Measurements from ENCODE around the gene TXNIP. TPM values are rescaled to one million over a fixed set of nuclear protein-coding genes. Genes with fewer than 3 reads are reported as not detected.

TXNIP gene
- total RNA-seq, 1 experiment from 2014 or later = 27.3 TPM

DNA sequence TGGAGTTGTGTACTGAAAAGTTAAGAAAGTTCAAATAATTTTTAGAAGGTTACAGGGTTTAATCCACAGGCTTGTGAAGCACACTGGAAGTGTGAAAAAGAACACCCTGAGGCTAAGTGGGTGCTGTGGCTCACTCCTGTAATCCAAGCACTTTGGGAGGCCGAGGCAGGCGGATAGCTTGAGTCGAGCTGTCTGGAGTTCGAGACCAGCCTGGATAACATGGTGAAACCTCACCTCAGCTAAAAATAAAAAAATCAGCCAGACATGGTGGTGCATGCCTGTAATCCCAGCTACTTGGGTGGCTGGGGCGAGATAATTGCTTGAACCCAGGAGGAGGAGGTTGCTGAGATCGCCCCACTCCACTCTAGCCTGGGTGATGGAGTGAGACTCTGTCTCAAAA is 9.8 kb downstream of the TXNIP start:
- no peak overlapping the region for H3K27ac ChIP-seq (ENCODE audit: low read depth, low read length, poor library complexity, severe bottlenecking)
- TF ChIP-seq, protein P1, sequence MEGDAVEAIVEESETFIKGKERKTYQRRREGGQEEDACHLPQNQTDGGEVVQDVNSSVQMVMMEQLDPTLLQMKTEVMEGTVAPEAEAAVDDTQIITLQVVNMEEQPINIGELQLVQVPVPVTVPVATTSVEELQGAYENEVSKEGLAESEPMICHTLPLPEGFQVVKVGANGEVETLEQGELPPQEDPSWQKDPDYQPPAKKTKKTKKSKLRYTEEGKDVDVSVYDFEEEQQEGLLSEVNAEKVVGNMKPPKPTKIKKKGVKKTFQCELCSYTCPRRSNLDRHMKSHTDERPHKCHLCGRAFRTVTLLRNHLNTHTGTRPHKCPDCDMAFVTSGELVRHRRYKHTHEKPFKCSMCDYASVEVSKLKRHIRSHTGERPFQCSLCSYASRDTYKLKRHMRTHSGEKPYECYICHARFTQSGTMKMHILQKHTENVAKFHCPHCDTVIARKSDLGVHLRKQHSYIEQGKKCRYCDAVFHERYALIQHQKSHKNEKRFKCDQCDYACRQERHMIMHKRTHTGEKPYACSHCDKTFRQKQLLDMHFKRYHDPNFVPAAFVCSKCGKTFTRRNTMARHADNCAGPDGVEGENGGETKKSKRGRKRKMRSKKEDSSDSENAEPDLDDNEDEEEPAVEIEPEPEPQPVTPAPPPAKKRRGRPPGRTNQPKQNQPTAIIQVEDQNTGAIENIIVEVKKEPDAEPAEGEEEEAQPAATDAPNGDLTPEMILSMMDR (conservative IDR thresholded peaks at IDR 0.05; ENCODE audit: low read depth, low read length) = no peak
- TF ChIP-seq EZH2 (IDR thresholded peaks at IDR 0.05; ENCODE audit: borderline replicate concordance, low read depth, low read length, poor library complexity, severe bottlenecking) = no peak
- no peaks in the 10 kb centered on the region for H3K27me3 ChIP-seq (replicated peaks; ENCODE audit: insufficient read depth, low read depth, low read length, poor library complexity)
- intact Hi-C loops (cut with micrococcal nuclease; ENCODE audit: unreplicated experiment) = no loop called here
- POLR2A ChIA-PET (ENCODE audit: low non-redundant PET) = no interaction called here
- H3K36me3 ChIP-seq (ENCODE audit: insufficient read depth, low read length, poor library complexity, severe bottlenecking) = peaks cover 2% of the 10 kb centered on the region
- H3K4me3 ChIP-seq (ENCODE audit: low read depth, low read length, poor library complexity, severe bottlenecking) = no peak overlapping the region
- BruUV-seq (replicated peaks) = no TSS peak
- no peak for DNase-seq (ENCODE audit: low spot score)
- peaks cover 20% of the 10 kb centered on the region for H3K4me1 ChIP-seq (ENCODE audit: insufficient read depth, low read length, poor library complexity, severe bottlenecking)
- CTCF ChIA-PET = no interaction called here
- H3K9me3 ChIP-seq (ENCODE audit: low read depth, low read length, poor library complexity, severe bottlenecking) = no peaks in the 10 kb centered on the region

DNA sequence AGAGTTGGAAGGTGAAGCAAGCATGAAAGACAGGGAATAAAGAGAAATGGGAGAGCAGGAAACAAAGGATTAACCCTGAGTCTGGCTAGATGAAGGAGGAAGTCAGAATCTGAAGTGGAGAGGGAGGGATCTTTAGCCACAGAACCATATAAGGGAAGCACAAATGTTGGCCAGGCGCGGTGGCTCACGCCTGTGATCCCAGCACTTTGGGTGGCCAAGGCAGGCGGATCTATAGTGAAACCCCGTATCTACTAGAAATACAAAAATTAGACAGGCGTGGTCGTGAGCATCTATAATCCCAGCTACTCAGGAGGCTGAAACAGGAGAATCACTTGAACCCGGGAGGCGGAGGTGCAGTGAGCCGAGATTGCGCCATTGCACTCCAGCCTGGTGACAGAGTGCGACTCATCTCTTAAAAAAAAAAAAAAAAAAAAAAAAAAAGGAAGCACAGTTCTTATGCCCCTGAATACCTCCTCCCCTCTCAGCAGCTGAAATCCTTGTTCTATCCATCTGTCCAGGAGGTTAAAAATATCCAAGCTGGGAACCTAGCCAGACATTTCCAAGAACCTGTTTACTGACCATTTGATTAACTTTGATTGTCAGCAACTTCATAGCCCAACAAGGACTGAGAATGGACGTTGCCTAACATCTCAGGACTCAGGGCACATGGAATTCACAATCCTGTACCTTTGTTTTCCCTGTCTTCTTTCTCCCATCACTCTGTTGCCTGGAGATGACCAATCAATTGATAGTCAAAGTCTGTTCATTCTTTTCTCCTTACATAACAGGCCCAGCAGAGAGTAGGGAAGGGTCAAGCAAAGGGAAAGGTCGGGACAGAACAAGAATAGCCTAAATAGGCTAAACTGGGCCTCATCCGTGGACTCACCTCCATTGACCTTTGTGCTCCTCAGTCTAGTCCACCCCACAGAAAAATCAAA is 10.6 kb downstream of the TXNIP start:
- CTCF ChIA-PET = no interaction called here
- peak overlapping the region; percentile 81 for H3K27ac ChIP-seq (ENCODE audit: low read depth, low read length, poor library complexity, severe bottlenecking)
- BruUV-seq (replicated peaks) = no TSS peak
- no peaks in the 10 kb centered on the region for H3K36me3 ChIP-seq (ENCODE audit: insufficient read depth, low read length, poor library complexity, severe bottlenecking)
- H3K4me1 ChIP-seq (ENCODE audit: insufficient read depth, low read length, poor library complexity, severe bottlenecking) = peaks cover 21% of the 10 kb centered on the region
- POLR2A ChIA-PET (ENCODE audit: low non-redundant PET) = no interaction called here
- DNase-seq (ENCODE audit: low spot score) = peak; percentile 42
- no peaks in the 10 kb centered on the region for H3K27me3 ChIP-seq (replicated peaks; ENCODE audit: insufficient read depth, low read depth, low read length, poor library complexity)
- TF ChIP-seq EZH2 (IDR thresholded peaks at IDR 0.05; ENCODE audit: borderline replicate concordance, low read depth, low read length, poor library complexity, severe bottlenecking) = no peak
- TF ChIP-seq, protein P1 (conservative IDR thresholded peaks at IDR 0.05; ENCODE audit: low read depth, low read length) = no peak
- H3K4me3 ChIP-seq (ENCODE audit: low read depth, low read length, poor library complexity, severe bottlenecking) = no peak overlapping the region
- intact Hi-C loops (cut with micrococcal nuclease; ENCODE audit: unreplicated experiment) = loop anchor here (1.0 kb wide), 1 partner anchor 9 kb away; no protein-coding TSS in a partner anchor
- H3K9me3 ChIP-seq (ENCODE audit: low read depth, low read length, poor library complexity, severe bottlenecking) = no peaks in the 10 kb centered on the region

GRCh38 chr1:145985129-145985501 is 11.3 kb downstream of the TXNIP start:
- H3K9me3 ChIP-seq (ENCODE audit: low read depth, low read length, poor library complexity, severe bottlenecking) = no peaks in the 10 kb centered on the region
- intact Hi-C loops (cut with micrococcal nuclease; ENCODE audit: unreplicated experiment) = loop anchor here (1.0 kb wide), 1 partner anchor 9 kb away; no protein-coding TSS in a partner anchor
- no peaks in the 10 kb centered on the region for H3K27me3 ChIP-seq (replicated peaks; ENCODE audit: insufficient read depth, low read depth, low read length, poor library complexity)
- H3K4me3 ChIP-seq (ENCODE audit: low read depth, low read length, poor library complexity, severe bottlenecking) = no peak overlapping the region
- peak overlapping the region; percentile 81 for H3K27ac ChIP-seq (ENCODE audit: low read depth, low read length, poor library complexity, severe bottlenecking)
- H3K36me3 ChIP-seq (ENCODE audit: insufficient read depth, low read length, poor library complexity, severe bottlenecking) = no peaks in the 10 kb centered on the region
- CTCF ChIA-PET = no interaction called here
- POLR2A ChIA-PET (ENCODE audit: low non-redundant PET) = no interaction called here
- DNase-seq (ENCODE audit: low spot score) = no peak
- TF ChIP-seq EZH2 (IDR thresholded peaks at IDR 0.05; ENCODE audit: borderline replicate concordance, low read depth, low read length, poor library complexity, severe bottlenecking) = no peak
- BruUV-seq (replicated peaks) = no TSS peak
- H3K4me1 ChIP-seq (ENCODE audit: insufficient read depth, low read length, poor library complexity, severe bottlenecking) = peaks cover 27% of the 10 kb centered on the region
